GM18909 (cell line): ENCODE measurements around the gene ICA1L.

ENCODE experiments used
- ATAC-seq: cut with Tn5 transposase; IDR thresholded peaks from one replicate; pipeline ENCODE4 v1.9.1; 2021; ENCODE audit warnings: mild to moderate bottlenecking; ENCODE audit not compliant: unreplicated experiment, poor library complexity

The ICA1L gene

GRCh38 chr2:202750763-202751427, 120.7 kb downstream of the ICA1L start:
- no peak for ATAC-seq

- ATAC-seq: no peak
Measured at GRCh38 chr2:202749477-202749876, 122.1 kb downstream of the ICA1L start.

DNA sequence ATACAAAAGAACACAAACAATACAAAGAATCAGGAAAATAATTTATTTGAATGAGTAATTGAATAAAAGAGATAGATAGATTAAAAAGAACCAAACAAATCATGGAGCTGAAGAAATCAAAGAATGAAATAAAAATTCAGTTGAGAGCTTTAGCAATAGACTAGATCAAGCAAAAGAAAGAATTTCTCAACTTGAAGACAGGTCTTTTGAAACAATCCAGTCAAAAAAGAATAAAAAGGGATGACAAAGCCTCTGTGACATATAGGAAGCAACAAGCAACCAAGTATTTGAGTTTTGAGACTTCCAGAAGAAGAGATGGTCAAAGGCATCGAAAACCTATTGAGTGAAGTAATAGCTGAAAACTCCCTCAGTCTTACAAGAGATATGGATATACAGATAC, 128.0 kb downstream of the ICA1L start:
- ATAC-seq: no peak

- ATAC-seq: no peak
Measured at GRCh38 chr2:202736826-202737225, 134.7 kb downstream of the ICA1L start.

- no peak for ATAC-seq
Measured at GRCh38 chr2:202726070-202726469, 145.5 kb downstream of the ICA1L start.

GRCh38 chr2:202723746-202724145, 147.8 kb downstream of the ICA1L start:
- ATAC-seq: no peak
